Measurements from ENCODE around the gene CCDC146.
"Not testable (repeated sequence)": the region's sequence is repeated elsewhere in the genome, so short reads cannot be mapped to it uniquely, and the experiment has no call there.

Gene CCDC146

GRCh38 chr7:77199013-77199966, 76.9 kb downstream of the CCDC146 start, which contains the start of gene FGL2:
TSS of gene FGL2 (minus strand) at chr7:77199819. CDS start at chr7:77199793, 26 bp downstream.
- Mint-ChIP-seq H3K9me3 (no peaks in the 10 kb centered on the region), H3K4me3 (peak within 1 kb of the TSS; percentile 90), H3K27ac (peak within 1 kb of the TSS; percentile 92), H3K27me3 (no peaks in the 10 kb centered on the region), H3K4me1 (peaks cover 36% of the 10 kb centered on the region), H3K36me3 (peaks cover 4% of the 10 kb centered on the region)
- peak; percentile 37 for ATAC-seq (ENCODE audit: low read depth)
- DNase-seq (ENCODE audit: low spot score in 2 of 2), result no peak

- ATAC-seq (ENCODE audit: low read depth), result peak; percentile 76
- peak overlapping the region; percentile 90 for H3K4me3 Mint-ChIP-seq
- peaks cover 4% of the 10 kb centered on the region for H3K36me3 Mint-ChIP-seq
- H3K27me3 Mint-ChIP-seq, result no peaks in the 10 kb centered on the region
- H3K9me3 Mint-ChIP-seq, result no peaks in the 10 kb centered on the region
- DNase-seq (ENCODE audit: low spot score in 2 of 2), result peak; percentile 15 to 18
- peak overlapping the region; percentile 88 for H3K27ac Mint-ChIP-seq
- peaks cover 36% of the 10 kb centered on the region for H3K4me1 Mint-ChIP-seq
Observed at GRCh38 chr7:77200542-77200941, 78.1 kb downstream of the CCDC146 start.

- no peak overlapping the region for H3K4me3 Mint-ChIP-seq
- H3K27ac Mint-ChIP-seq, result peak overlapping the region; percentile 52
- H3K27me3 Mint-ChIP-seq, result no peaks in the 10 kb centered on the region
- no peaks in the 10 kb centered on the region for H3K9me3 Mint-ChIP-seq
- peaks cover 28% of the 10 kb centered on the region for H3K4me1 Mint-ChIP-seq
- ATAC-seq (ENCODE audit: low read depth), result peak; percentile 32
- H3K36me3 Mint-ChIP-seq, result no peaks in the 10 kb centered on the region
- no peak for DNase-seq (ENCODE audit: low spot score in 2 of 2)
Observed at GRCh38 chr7:77202481-77202976, 80.1 kb downstream of the CCDC146 start.

- no peak for DNase-seq (ENCODE audit: low spot score in 2 of 2)
- Mint-ChIP-seq H3K4me3 (no peak overlapping the region), H3K27ac (peak overlapping the region; percentile 35)
Observed at GRCh38 chr7:77205706-77206105, 83.3 kb downstream of the CCDC146 start.

GRCh38 chr7:77208416-77208815, 86.0 kb downstream of the CCDC146 start:
- Mint-ChIP-seq H3K4me3 (no peak overlapping the region), H3K4me1 (peaks cover 3% of the 10 kb centered on the region), H3K9me3 (peaks cover 15% of the 10 kb centered on the region), H3K27me3 (no peaks in the 10 kb centered on the region), H3K27ac (no peak overlapping the region), H3K36me3 (peaks cover 13% of the 10 kb centered on the region)
- ATAC-seq (ENCODE audit: low read depth) (no peak), DNase-seq (ENCODE audit: low spot score in 2 of 2) (no peak)

More at GRCh38 chr7:77205706-77206105, 83.3 kb downstream of the CCDC146 start:
- Mint-ChIP-seq H3K9me3 (peaks cover 13% of the 10 kb centered on the region), H3K27me3 (no peaks in the 10 kb centered on the region), H3K36me3 (peaks cover 13% of the 10 kb centered on the region), H3K4me1 (peaks cover 17% of the 10 kb centered on the region)
- no peak for ATAC-seq (ENCODE audit: low read depth)

GRCh38 chr7:77209479-77210139, 87.2 kb downstream of the CCDC146 start:
- Mint-ChIP-seq H3K36me3 (peaks cover 13% of the 10 kb centered on the region), H3K27ac (no peak overlapping the region), H3K27me3 (no peaks in the 10 kb centered on the region), H3K4me1 (no peaks in the 10 kb centered on the region), H3K4me3 (no peak overlapping the region), H3K9me3 (peaks cover 15% of the 10 kb centered on the region)
- ATAC-seq (ENCODE audit: low read depth) (no peak), DNase-seq (ENCODE audit: low spot score in 2 of 2) (no peak)

GRCh38 chr7:77216181-77216845, 93.9 kb downstream of the CCDC146 start:
- Mint-ChIP-seq H3K9me3 (peaks cover 2% of the 10 kb centered on the region), H3K27me3 (no peaks in the 10 kb centered on the region), H3K36me3 (peaks cover 7% of the 10 kb centered on the region), H3K4me3 (no peak overlapping the region), H3K4me1 (no peaks in the 10 kb centered on the region), H3K27ac (no peak overlapping the region)
- no peak for ATAC-seq (ENCODE audit: low read depth)
- no peak for DNase-seq (ENCODE audit: low spot score in 2 of 2)

- no peak for ATAC-seq (ENCODE audit: low read depth)
Observed at GRCh38 chr7:77217474-77218185, 95.2 kb downstream of the CCDC146 start.

GRCh38 chr7:77219701-77220331, 97.4 kb downstream of the CCDC146 start:
- not testable (repeated sequence) for H3K36me3 Mint-ChIP-seq; DNase-seq (ENCODE audit: low spot score in 2 of 2); H3K9me3 Mint-ChIP-seq; H3K4me3 Mint-ChIP-seq; H3K27ac Mint-ChIP-seq; ATAC-seq (ENCODE audit: low read depth); H3K4me1 Mint-ChIP-seq; H3K27me3 Mint-ChIP-seq

More at GRCh38 chr7:77217474-77218185, 95.2 kb downstream of the CCDC146 start:
- no peak for DNase-seq (ENCODE audit: low spot score in 2 of 2)
- Mint-ChIP-seq H3K4me3 (no peak overlapping the region), H3K4me1 (no peaks in the 10 kb centered on the region), H3K27ac (no peak overlapping the region), H3K27me3 (no peaks in the 10 kb centered on the region), H3K9me3 (peaks cover 2% of the 10 kb centered on the region), H3K36me3 (peaks cover 7% of the 10 kb centered on the region)

GRCh38 chr7:77222065-77222464, 99.7 kb downstream of the CCDC146 start:
- DNase-seq (ENCODE audit: low spot score in 2 of 2) (no peak), ATAC-seq (ENCODE audit: low read depth) (no peak)
- Mint-ChIP-seq H3K36me3 (peaks cover 7% of the 10 kb centered on the region), H3K27ac (no peak overlapping the region), H3K4me1 (no peaks in the 10 kb centered on the region), H3K4me3 (no peak overlapping the region), H3K9me3 (peaks cover 2% of the 10 kb centered on the region), H3K27me3 (no peaks in the 10 kb centered on the region)

GRCh38 chr7:77222819-77223218, 100.4 kb downstream of the CCDC146 start:
- Mint-ChIP-seq H3K27ac (no peak overlapping the region), H3K4me3 (no peak overlapping the region), H3K4me1 (no peaks in the 10 kb centered on the region), H3K9me3 (peaks cover 2% of the 10 kb centered on the region), H3K27me3 (no peaks in the 10 kb centered on the region), H3K36me3 (peaks cover 7% of the 10 kb centered on the region)
- DNase-seq (ENCODE audit: low spot score in 2 of 2), result no peak
- ATAC-seq (ENCODE audit: low read depth), result no peak

- Mint-ChIP-seq H3K4me1 (no peaks in the 10 kb centered on the region), H3K9me3 (peaks cover 4% of the 10 kb centered on the region), H3K27me3 (no peaks in the 10 kb centered on the region), H3K36me3 (peaks cover 8% of the 10 kb centered on the region), H3K4me3 (no peak overlapping the region), H3K27ac (no peak overlapping the region)
- ATAC-seq (ENCODE audit: low read depth) (no peak), DNase-seq (ENCODE audit: low spot score in 2 of 2) (no peak)
Observed at GRCh38 chr7:77223261-77223660, 100.8 kb downstream of the CCDC146 start.

- DNase-seq (ENCODE audit: low spot score in 2 of 2), result no peak
- Mint-ChIP-seq H3K4me3 (no peak overlapping the region), H3K9me3 (peaks cover 15% of the 10 kb centered on the region), H3K4me1 (no peaks in the 10 kb centered on the region), H3K36me3 (peaks cover 15% of the 10 kb centered on the region), H3K27ac (no peak overlapping the region), H3K27me3 (no peaks in the 10 kb centered on the region)
- ATAC-seq (ENCODE audit: low read depth), result no peak
Observed at GRCh38 chr7:77226357-77226839, 104.0 kb downstream of the CCDC146 start.

All from memory B cell (primary cell).